ENCODE data around the gene RAB8B. TPM values are rescaled to one million over a fixed set of nuclear protein-coding genes. Genes with fewer than 3 reads are reported as not detected.

Gene RAB8B
- total and polyA plus RNA-seq, 2 of the 13 experiments (the other 11 are each of a cell fraction or from before 2014, with no cell fraction given), result 6.8 to 14.2 TPM

- TF ChIP-seq ZNF318 (CRISPR knock-in tag; IDR thresholded peaks at IDR 0.05), result no peak; the same call in 1 of the 2 replicates
- TF ChIP-seq RERE (CRISPR knock-in tag; IDR thresholded peaks at IDR 0.05; ENCODE audit: low read depth), result peak; percentile 24; the same call in 1 of the 2 replicates
- TF ChIP-seq ZNF264 (CRISPR knock-in tag; IDR thresholded peaks at IDR 0.05), result peak; percentile 81
- peak; percentile 85 for TF ChIP-seq PRDM15 (CRISPR knock-in tag; IDR thresholded peaks at IDR 0.05)
- no peak for TF ChIP-seq MZF1 (CRISPR knock-in tag; IDR thresholded peaks at IDR 0.05; ENCODE audit: borderline replicate concordance)
- TF ChIP-seq SNAPC5 (CRISPR knock-in tag; IDR thresholded peaks at IDR 0.05; ENCODE audit: borderline replicate concordance), result no peak
- no peak for TF ChIP-seq RORA (CRISPR knock-in tag; IDR thresholded peaks at IDR 0.05)
- TF ChIP-seq NKX3-1 (CRISPR knock-in tag; IDR thresholded peaks at IDR 0.05), result peak; percentile 89
- no peak for TF ChIP-seq JUND (CRISPR knock-in tag; IDR thresholded peaks at IDR 0.05)
- TF ChIP-seq RAD51 (IDR thresholded peaks at IDR 0.05; ENCODE audit: borderline replicate concordance), result no peak
Measured at GRCh38 chr15:63157118-63157843, 32.1 kb upstream of the RAB8B start, which contains the start of gene RPS27L (continued).

Measured in HepG2 (cell line).